ENCODE results near the gene PLD6.

DNA sequence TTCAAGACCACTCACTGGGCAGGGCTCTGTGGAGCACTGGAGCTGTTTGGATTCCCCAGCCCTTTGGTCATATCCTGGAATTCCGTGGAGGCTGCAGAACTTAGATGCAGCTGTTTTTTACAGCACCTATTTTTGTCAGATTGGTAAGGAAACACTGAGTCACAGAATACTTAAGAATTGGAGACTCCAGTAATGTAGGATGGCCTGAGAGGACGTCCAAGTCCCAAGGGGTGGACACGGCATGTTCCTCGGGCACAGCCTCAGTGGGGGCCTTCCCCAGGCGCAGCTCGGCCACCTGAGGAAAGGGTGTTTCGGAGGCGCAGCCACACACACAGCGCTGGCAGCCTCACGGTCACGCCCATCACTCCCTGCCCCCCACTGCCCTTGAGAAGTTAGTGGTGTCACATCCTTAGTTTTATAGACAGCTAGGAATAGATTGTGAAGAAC is 14.8 kb downstream of the PLD6 start:
- TF ChIP-seq, protein P1, sequence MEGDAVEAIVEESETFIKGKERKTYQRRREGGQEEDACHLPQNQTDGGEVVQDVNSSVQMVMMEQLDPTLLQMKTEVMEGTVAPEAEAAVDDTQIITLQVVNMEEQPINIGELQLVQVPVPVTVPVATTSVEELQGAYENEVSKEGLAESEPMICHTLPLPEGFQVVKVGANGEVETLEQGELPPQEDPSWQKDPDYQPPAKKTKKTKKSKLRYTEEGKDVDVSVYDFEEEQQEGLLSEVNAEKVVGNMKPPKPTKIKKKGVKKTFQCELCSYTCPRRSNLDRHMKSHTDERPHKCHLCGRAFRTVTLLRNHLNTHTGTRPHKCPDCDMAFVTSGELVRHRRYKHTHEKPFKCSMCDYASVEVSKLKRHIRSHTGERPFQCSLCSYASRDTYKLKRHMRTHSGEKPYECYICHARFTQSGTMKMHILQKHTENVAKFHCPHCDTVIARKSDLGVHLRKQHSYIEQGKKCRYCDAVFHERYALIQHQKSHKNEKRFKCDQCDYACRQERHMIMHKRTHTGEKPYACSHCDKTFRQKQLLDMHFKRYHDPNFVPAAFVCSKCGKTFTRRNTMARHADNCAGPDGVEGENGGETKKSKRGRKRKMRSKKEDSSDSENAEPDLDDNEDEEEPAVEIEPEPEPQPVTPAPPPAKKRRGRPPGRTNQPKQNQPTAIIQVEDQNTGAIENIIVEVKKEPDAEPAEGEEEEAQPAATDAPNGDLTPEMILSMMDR (IDR thresholded peaks at IDR 0.05), result no peak
- peak; percentile 32 for TF ChIP-seq POLR2AphosphoS5 (IDR thresholded peaks at IDR 0.05)

Measured in prostate gland (tissue), 2 donors.